ENCODE measurements around the gene GNPAT.
A peak's percentile ranks its signal among the peaks of the same experiment; 100 is the strongest.
"Not testable (repeated sequence)": the region's sequence is repeated elsewhere in the genome, so short reads cannot be mapped to it uniquely, and the experiment has no call there.

The GNPAT gene

GRCh38 chr1:231206856-231207255 lies 34.2 kb upstream of the GNPAT start:
- no peak for TF ChIP-seq CTCF (conservative IDR thresholded peaks at IDR 0.05; ENCODE audit: low read length)
- H3K4me3 ChIP-seq (ENCODE audit: low read length): no peak overlapping the region
- DNase-seq (ENCODE audit: low read depth): no peak

GRCh38 chr1:231207437-231207836 lies 33.6 kb upstream of the GNPAT start:
- H3K4me3 ChIP-seq (ENCODE audit: low read length): no peak overlapping the region
- no peak for TF ChIP-seq CTCF (conservative IDR thresholded peaks at IDR 0.05; ENCODE audit: low read length)
- no peak for DNase-seq (ENCODE audit: low read depth)

GRCh38 chr1:231208980-231209379 lies 32.0 kb upstream of the GNPAT start:
- no peak for TF ChIP-seq CTCF (conservative IDR thresholded peaks at IDR 0.05; ENCODE audit: low read length)
- no peak for DNase-seq (ENCODE audit: low read depth)
- no peak overlapping the region for H3K4me3 ChIP-seq (ENCODE audit: low read length)

- no peak for TF ChIP-seq CTCF (conservative IDR thresholded peaks at IDR 0.05; ENCODE audit: low read length)
- DNase-seq (ENCODE audit: low read depth): no peak
- H3K4me3 ChIP-seq (ENCODE audit: low read length): no peak overlapping the region
These were observed 31.5 kb upstream of the GNPAT start for GRCh38 chr1:231209531-231209930.

GRCh38 chr1:231210126-231210525 lies 30.9 kb upstream of the GNPAT start:
- DNase-seq (ENCODE audit: low read depth): no peak
- no peak overlapping the region for H3K4me3 ChIP-seq (ENCODE audit: low read length)
- no peak for TF ChIP-seq CTCF (conservative IDR thresholded peaks at IDR 0.05; ENCODE audit: low read length)

GRCh38 chr1:231211005-231211857 lies 29.8 kb upstream of the GNPAT start:
- peak overlapping the region; percentile 62 for H3K4me3 ChIP-seq (ENCODE audit: low read length)
- DNase-seq (ENCODE audit: low read depth): peak; percentile 32
- TF ChIP-seq CTCF (conservative IDR thresholded peaks at IDR 0.05; ENCODE audit: low read length): peak; percentile 89

- H3K4me3 ChIP-seq (ENCODE audit: low read length); DNase-seq (ENCODE audit: low read depth): not testable (repeated sequence)
These were observed 28.7 kb upstream of the GNPAT start for GRCh38 chr1:231212301-231212700.

Data from AG10803 (cell line).